Esophagus squamous epithelium (tissue), 5 donors: ENCODE results near the gene KCNQ1. TPM values are rescaled to one million over a fixed set of nuclear protein-coding genes. Genes with fewer than 3 reads are reported as not detected.

Source experiments
- DNase-seq: peaks from one replicate; lab custom pipeline; 2025; lab: John Stamatoyannopoulos, UW
- H3K27ac ChIP-seq, 4 donors: fragments of 200-600 bp; sonication (generic); one replicate each; pipeline ENCODE4 v1.5.1; 2016 to 2019; ENCODE audit warnings: mild to moderate bottlenecking in 1 of 4
- H3K27me3 ChIP-seq, 4 donors: fragments of 200-600 bp; sonication (generic); 1 replicate in 3 of 4; 2 replicates in 1 of 4; pipeline versions ENCODE4 v1.5.1 to v1.6.0; 2017 to 2021; ENCODE audit warnings: antibody characterized with exemption in 1 of 4
- H3K36me3 ChIP-seq, 3 donors: fragments of 200-600 bp; sonication (generic); one replicate each; pipeline ENCODE4 v1.5.1; 2016 to 2019
- H3K4me1 ChIP-seq, 3 donors: fragments of 200-600 bp; sonication (generic); one replicate each; pipeline ENCODE4 v1.5.1; 2017 to 2019
- H3K4me3 ChIP-seq, 4 donors: fragments of 200-600 bp; sonication (generic); 1 replicate in 3 of 4; 2 replicates in 1 of 4; pipeline ENCODE4 v1.5.1; 2016 to 2019; ENCODE audit warnings: mild to moderate bottlenecking in 2 of 4, moderate library complexity in 1 of 4
- H3K9me3 ChIP-seq, 3 donors: fragments of 200-600 bp; sonication (generic); one replicate each; pipeline ENCODE4 v1.5.1; 2016 to 2019
- CTCF ChIP-seq, 6 experiments: fragments of 450-650 bp in 4 of 6; fragments of 200-600 bp in 2 of 6; sonication (generic) in 2 of 6; IDR thresholded peaks; one replicate each; pipeline ENCODE4 v1.5.1; 2016 to 2019; ENCODE audit warnings: antibody characterized with exemption in 6 of 6, mild to moderate bottlenecking in 4 of 6, moderate library complexity in 4 of 6
- POLR2A ChIP-seq, 4 donors: fragments of 450-650 bp; IDR thresholded peaks; one replicate each; pipeline ENCODE4 v1.6.1; 2017; ENCODE audit warnings: antibody characterized with exemption in 4 of 4, mild to moderate bottlenecking in 4 of 4, moderate library complexity in 3 of 4
- WGBS, 2 donors: methylation state at CpG; one replicate each; pipeline ENCODE4 v1.1.5; 2018; 5-methylcytosine and 5-hydroxymethylcytosine counted together
- intact Hi-C: fragments of 100-400 bp; cut with DNase I; formaldehyde crosslinking; loops from one replicate; pipeline ENCODE4 v1.15.0; 2022
- total RNA-seq, 4 donors: library from RNA; depleted of rRNA; stranded (reverse); fragments of >200 nt; gene quantifications; one replicate each; pipeline ENCODE4 v1.1.0, GENCODE V29; 2016
- donor health status: DM: yes; HTN: yes; CAD: no.

The KCNQ1 gene
- total RNA-seq, 4 donors from 2014 or later: 0.61 to 3.1 (median 0.72) TPM

- no peak overlapping the region for H3K27ac ChIP-seq
- no peak for DNase-seq
- H3K27me3 ChIP-seq: no peaks in the 10 kb centered on the region
- intact Hi-C loops: no loop called here
- TF ChIP-seq CTCF (IDR thresholded peaks at IDR 0.05) (no peak), POLR2A (IDR thresholded peaks at IDR 0.05) (no peak)
- H3K4me3 ChIP-seq: no peak overlapping the region
- H3K9me3 ChIP-seq: no peaks in the 10 kb centered on the region
- no peaks in the 10 kb centered on the region for H3K36me3 ChIP-seq
- 82 to 100% methylated on average over 2 to 4 of the region's 13 CpGs for WGBS, 2 donors
- H3K4me1 ChIP-seq: peaks cover 0 to 3% (median 0%) of the 10 kb centered on the region in 3 donors
Observed at GRCh38 chr11:2459796-2460531, 15.2 kb downstream of the KCNQ1 start.

- intact Hi-C loops: no loop called here
- TF ChIP-seq CTCF (IDR thresholded peaks at IDR 0.05) (no peak), POLR2A (IDR thresholded peaks at IDR 0.05) (no peak)
- H3K4me3 ChIP-seq: no peak overlapping the region
- no peak for DNase-seq
- peaks cover 0 to 3% (median 0%) of the 10 kb centered on the region in 3 donors for H3K4me1 ChIP-seq
- H3K27ac ChIP-seq: no peak overlapping the region
- WGBS, 2 donors: 87 to 100% methylated on average over 3 to 6 of the region's 15 CpGs
- no peaks in the 10 kb centered on the region for H3K9me3 ChIP-seq
- H3K27me3 ChIP-seq: no peaks in the 10 kb centered on the region
- no peaks in the 10 kb centered on the region for H3K36me3 ChIP-seq
Observed at GRCh38 chr11:2460540-2461252, 15.9 kb downstream of the KCNQ1 start.

- no peak for DNase-seq
- 76 to 84% methylated on average over 3 to 6 of the region's 17 CpGs for WGBS, 2 donors
- no peaks in the 10 kb centered on the region for H3K27me3 ChIP-seq
- no peak overlapping the region for H3K27ac ChIP-seq
- no peaks in the 10 kb centered on the region for H3K9me3 ChIP-seq
- H3K4me1 ChIP-seq: peaks cover 0 to 3% (median 0%) of the 10 kb centered on the region in 3 donors
- no peak overlapping the region for H3K4me3 ChIP-seq
- intact Hi-C loops: no loop called here
- H3K36me3 ChIP-seq: no peaks in the 10 kb centered on the region
- TF ChIP-seq POLR2A (IDR thresholded peaks at IDR 0.05) (no peak), CTCF (IDR thresholded peaks at IDR 0.05) (no peak)
Observed at GRCh38 chr11:2461253-2461955, 16.6 kb downstream of the KCNQ1 start.

GRCh38 chr11:2461956-2462542 is 17.2 kb downstream of the KCNQ1 start:
- peaks cover 0 to 8% (median 0%) of the 10 kb centered on the region in 3 donors for H3K4me1 ChIP-seq
- no peaks in the 10 kb centered on the region for H3K9me3 ChIP-seq
- no peak overlapping the region for H3K4me3 ChIP-seq
- TF ChIP-seq POLR2A (IDR thresholded peaks at IDR 0.05): no peak
- no peak for TF ChIP-seq CTCF (IDR thresholded peaks at IDR 0.05)
- H3K27me3 ChIP-seq: no peaks in the 10 kb centered on the region
- intact Hi-C loops: no loop called here
- H3K36me3 ChIP-seq: no peaks in the 10 kb centered on the region
- no peak for DNase-seq
- H3K27ac ChIP-seq: no peak overlapping the region
- 68 to 88% methylated on average over 3 to 9 of the region's 14 CpGs for WGBS, 2 donors
